GM04503 (cell line): ENCODE data around the gene WWOX.

Experiments
- DNase-seq: peaks from one replicate; pipeline ENCODE4 v3.0.0-alpha.2; 2012; ENCODE audit warnings: low read depth

Gene WWOX

GRCh38 chr16:79143026-79143425 is 1043.6 kb downstream of the WWOX start:
- no peak for DNase-seq

- no peak for DNase-seq
Measured at GRCh38 chr16:79150151-79150550, 1050.7 kb downstream of the WWOX start.

GRCh38 chr16:79150632-79151310 is 1051.3 kb downstream of the WWOX start:
- DNase-seq = no peak

GRCh38 chr16:79154086-79154485 is 1054.6 kb downstream of the WWOX start:
- no peak for DNase-seq

GRCh38 chr16:79155471-79155870 is 1056.0 kb downstream of the WWOX start:
- DNase-seq = no peak

GRCh38 chr16:79155904-79156303 is 1056.5 kb downstream of the WWOX start:
- DNase-seq = no peak

GRCh38 chr16:79156761-79157160 is 1057.3 kb downstream of the WWOX start:
- no peak for DNase-seq

GRCh38 chr16:79158337-79158736 is 1058.9 kb downstream of the WWOX start:
- DNase-seq = no peak

GRCh38 chr16:79159261-79160049 is 1060.0 kb downstream of the WWOX start:
- DNase-seq = no peak

GRCh38 chr16:79162977-79163376 is 1063.5 kb downstream of the WWOX start:
- DNase-seq = no peak

GRCh38 chr16:79163691-79164387 is 1064.4 kb downstream of the WWOX start:
- DNase-seq = no peak

- DNase-seq = no peak
Measured at GRCh38 chr16:79164388-79164995, 1065.0 kb downstream of the WWOX start.

- DNase-seq = no peak
Measured at GRCh38 chr16:79165079-79165478, 1065.6 kb downstream of the WWOX start.

GRCh38 chr16:79165506-79165905 is 1066.1 kb downstream of the WWOX start:
- DNase-seq = no peak

- no peak for DNase-seq
Measured at GRCh38 chr16:79167893-79168292, 1068.4 kb downstream of the WWOX start.

- no peak for DNase-seq
Measured at GRCh38 chr16:79168321-79168720, 1068.9 kb downstream of the WWOX start.

GRCh38 chr16:79169239-79169638 is 1069.8 kb downstream of the WWOX start:
- DNase-seq = no peak

GRCh38 chr16:79170555-79171246 is 1071.2 kb downstream of the WWOX start:
- DNase-seq = no peak

- DNase-seq = no peak
Measured at GRCh38 chr16:79171504-79171903, 1072.0 kb downstream of the WWOX start.

- DNase-seq = no peak
Measured at GRCh38 chr16:79171931-79172705, 1072.7 kb downstream of the WWOX start.

GRCh38 chr16:79172976-79173500 is 1073.6 kb downstream of the WWOX start:
- DNase-seq = no peak
